ENCODE data around the gene SGCD. TPM values are rescaled to one million over a fixed set of nuclear protein-coding genes. Genes with fewer than 3 reads are reported as not detected.

SGCD gene
- total and polyA plus RNA-seq, 9 of the 15 experiments (the other 6 are each of a cell fraction or from before 2014, with no cell fraction given), result not detected

GRCh38 chr5:156327296-156327695 lies 332 bp downstream of the SGCD start:
- FAIRE-seq, result no peak
- in situ Hi-C loops (cut with MboI), result no loop called here
- no peak for DNase-seq (ENCODE audit: extremely low read depth in 1 of 4, low spot score in 3 of 4)
- Histone ChIP-seq H2AFZ (ENCODE audit: low read depth, low read length) (no peak overlapping the region), H3K9me1 (ENCODE audit: control insufficient read depth, insufficient read depth, low read length) (no peaks in the 10 kb centered on the region), H3K4me2 (ENCODE audit: insufficient read depth, low read length) (no peak overlapping the region), H3K27me3 (ENCODE audit: control insufficient read depth in 2 of 2, insufficient read depth in 2 of 2, low read length in 2 of 2) (no peaks in the 10 kb centered on the region), H3K4me3 (no peak overlapping the region), H3K79me2 (ENCODE audit: control insufficient read depth, insufficient read depth, low read length) (no peaks in the 10 kb centered on the region), H3K9me3 (replicated peaks; ENCODE audit: control insufficient read depth, insufficient read depth, low read depth, low read length) (no peaks in the 10 kb centered on the region; the same call in 1 of the 2 replicates), H3K27ac (ENCODE audit: extremely low read depth, low read depth, low read length) (no peak overlapping the region), H3K9ac (ENCODE audit: insufficient read depth in 1 of 2, low read depth in 2 of 2, low read length in 2 of 2) (no peak overlapping the region), H3K4me1 (replicated peaks in 1 of 2; ENCODE audit: control insufficient read depth in 2 of 2, insufficient read depth in 2 of 2, low read length in 2 of 2) (no peaks in the 10 kb centered on the region), H3K36me3 (ENCODE audit: control insufficient read depth, insufficient read depth, low read length) (no peaks in the 10 kb centered on the region), H4K20me1 (replicated peaks; ENCODE audit: control insufficient read depth, insufficient read depth, low read length) (no peaks in the 10 kb centered on the region)
- BruUV-seq (replicated peaks), result no TSS peak
- ChIA-PET POLR2A (no interaction called here), CTCF (ENCODE audit: low intra/inter-chr PET ratio) (no interaction called here)
- ATAC-seq, result no peak
- WGBS (ENCODE audit: insufficient coverage, low coverage, missing lambda C conversion rate), result 0% methylated on average over 6 of the region's 6 CpGs
- intact Hi-C loops (cut with micrococcal nuclease), result no loop called here
- TF ChIP-seq HNRNPH1 (optimal IDR thresholded peaks at IDR 0.05; ENCODE audit: low read depth, low read length), result no peak
- TF ChIP-seq ZNF644 (tag; IDR thresholded peaks at IDR 0.05; ENCODE audit: low read depth), result no peak
- TF ChIP-seq ARID1B (IDR thresholded peaks at IDR 0.05), result no peak
- TF ChIP-seq KLF13 (tag; IDR thresholded peaks at IDR 0.05; ENCODE audit: borderline replicate concordance, low read depth), result no peak
- TF ChIP-seq ATF6 (CRISPR knock-in tag; IDR thresholded peaks at IDR 0.05), result no peak
- no peak for TF ChIP-seq ESRRA (IDR thresholded peaks at IDR 0.05; ENCODE audit: borderline replicate concordance, low read depth)
- no peak for TF ChIP-seq KDM4B (IDR thresholded peaks at IDR 0.05; ENCODE audit: borderline replicate concordance in 2 of 2, low read depth in 1 of 2)
- TF ChIP-seq SMAD2 (IDR thresholded peaks at IDR 0.05; ENCODE audit: low read depth, low read length), result no peak
- no peak for TF ChIP-seq BRD4 (IDR thresholded peaks at IDR 0.05)
- no peak for TF ChIP-seq ZNF764 (CRISPR knock-in tag; IDR thresholded peaks at IDR 0.05; ENCODE audit: low read depth)
- TF ChIP-seq PREB (CRISPR knock-in tag; IDR thresholded peaks at IDR 0.05), result no peak
- TF ChIP-seq HBP1 (CRISPR knock-in tag; IDR thresholded peaks at IDR 0.05), result no peak
- TF ChIP-seq RAD51 (IDR thresholded peaks at IDR 0.05; ENCODE audit: borderline replicate concordance, low read depth), result no peak
- no peak for TF ChIP-seq MCM5 (IDR thresholded peaks at IDR 0.05; ENCODE audit: low read depth)
- TF ChIP-seq GTF2B (IDR thresholded peaks at IDR 0.05; ENCODE audit: extremely low read depth, insufficient read length), result no peak
- TF ChIP-seq ZNF830 (CRISPR knock-in tag; IDR thresholded peaks at IDR 0.05), result no peak
- no peak for TF ChIP-seq LARP7 (IDR thresholded peaks at IDR 0.05)
- TF ChIP-seq ZFPM2 (CRISPR knock-in tag; IDR thresholded peaks at IDR 0.05), result no peak
